Activated CD4-positive, alpha-beta T cell treated with anti-CD3 and anti-CD28 coated beads for 48 hours (primary cell): ENCODE results near the gene GPR156.
"Not testable (repeated sequence)": the region's sequence is repeated elsewhere in the genome, so short reads cannot be mapped to it uniquely, and the experiment has no call there.

Experiments used
- DNase-seq: peaks from one replicate; pipeline ENCODE4 v3.0.0-alpha.2; 2020

GPR156 gene

GRCh38 chr3:120156699-120157098 is 128.3 kb downstream of the GPR156 start:
- DNase-seq = no peak

- not testable (repeated sequence) for DNase-seq
Observed at GRCh38 chr3:120155694-120156093, 129.3 kb downstream of the GPR156 start.

GRCh38 chr3:120155108-120155507 is 129.9 kb downstream of the GPR156 start:
- DNase-seq = no peak

GRCh38 chr3:120153294-120153693 is 131.7 kb downstream of the GPR156 start:
- DNase-seq = no peak

GRCh38 chr3:120151791-120152190 is 133.2 kb downstream of the GPR156 start:
- DNase-seq = no peak

- DNase-seq = no peak
Observed at GRCh38 chr3:120148187-120148949, 136.7 kb downstream of the GPR156 start.

GRCh38 chr3:120147072-120147871 is 137.8 kb downstream of the GPR156 start:
- peak; percentile 50 for DNase-seq

- peak; percentile 21 for DNase-seq
Observed at GRCh38 chr3:120145542-120146285, 139.3 kb downstream of the GPR156 start.

- no peak for DNase-seq
Observed at GRCh38 chr3:120144267-120144666, 140.8 kb downstream of the GPR156 start.

GRCh38 chr3:120143676-120144075 is 141.3 kb downstream of the GPR156 start:
- DNase-seq = no peak

- no peak for DNase-seq
Observed at GRCh38 chr3:120142236-120142635, 142.8 kb downstream of the GPR156 start.

GRCh38 chr3:120140098-120140742 is 144.8 kb downstream of the GPR156 start:
- no peak for DNase-seq

GRCh38 chr3:120139140-120139539 is 145.9 kb downstream of the GPR156 start:
- no peak for DNase-seq

GRCh38 chr3:120137548-120137947 is 147.5 kb downstream of the GPR156 start:
- DNase-seq = no peak

- DNase-seq = no peak
Observed at GRCh38 chr3:120130656-120131055, 154.4 kb downstream of the GPR156 start.

GRCh38 chr3:120129718-120130513 is 155.1 kb downstream of the GPR156 start:
- DNase-seq = no peak

- DNase-seq = no peak
Observed at GRCh38 chr3:120129051-120129450, 156.0 kb downstream of the GPR156 start.

GRCh38 chr3:120125992-120126391 is 159.0 kb downstream of the GPR156 start:
- no peak for DNase-seq

GRCh38 chr3:120119846-120120510 is 165.0 kb downstream of the GPR156 start:
- no peak for DNase-seq
